ENCODE data around the gene ADAMTSL5. TPM values are rescaled to one million over a fixed set of nuclear protein-coding genes. Genes with fewer than 3 reads are reported as not detected.

Gene ADAMTSL5
- total RNA-seq, 1 donor from 2014 or later, result 6.6 TPM

DNA sequence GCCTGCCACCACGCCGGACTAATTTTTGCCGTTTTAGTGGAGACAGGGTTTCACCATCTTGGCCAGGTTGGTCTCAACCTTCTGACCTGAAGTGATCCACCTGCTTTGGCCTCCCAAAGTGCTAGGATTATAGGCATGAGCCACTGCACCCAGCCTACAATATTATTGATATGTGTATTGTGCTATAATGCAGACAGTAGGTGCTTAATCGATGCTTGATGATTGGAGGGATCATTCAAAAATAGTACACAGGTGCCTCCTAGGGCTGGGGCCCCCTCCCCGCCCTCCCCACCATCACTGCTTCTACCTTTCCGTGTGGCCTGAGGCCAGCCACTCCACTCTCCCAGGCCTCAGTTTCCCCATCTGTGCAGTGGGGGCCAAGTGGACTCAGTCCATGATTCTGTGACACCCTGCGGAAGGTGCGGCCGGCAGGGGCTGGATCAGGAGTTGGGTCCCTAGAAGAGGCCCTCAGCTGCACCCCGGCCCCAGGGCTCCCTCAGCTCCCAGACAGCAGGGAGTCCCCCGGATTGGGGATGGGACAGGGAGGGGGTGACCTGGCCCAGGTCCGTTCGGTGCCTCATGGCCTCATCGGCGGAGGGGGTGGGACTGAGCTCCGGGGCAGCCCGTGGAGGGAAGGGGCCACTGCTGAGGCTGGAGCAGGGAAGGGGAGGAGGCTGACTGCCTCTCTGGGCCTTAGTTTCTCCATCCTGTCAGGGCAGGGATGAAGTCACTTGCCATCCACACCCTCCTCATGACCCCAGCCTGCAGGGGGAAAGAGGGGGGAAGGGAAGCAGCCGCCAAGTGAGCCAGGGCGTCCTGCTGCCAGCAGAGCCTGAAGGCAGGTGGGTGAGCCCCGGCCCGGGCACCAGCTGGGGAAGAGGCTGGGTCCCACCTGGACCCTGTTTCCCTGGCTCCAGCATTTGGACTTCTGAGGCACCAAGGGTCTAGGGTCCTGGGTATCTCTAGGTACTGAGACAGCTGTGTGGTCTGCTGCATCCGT, 1.2 kb downstream of the ADAMTSL5 start:
- H3K4me1 Mint-ChIP-seq, result peaks cover 7% of the 10 kb centered on the region
- H3K4me3 Mint-ChIP-seq, result peak overlapping the region; percentile 71
- H3K9me3 Mint-ChIP-seq, result peaks cover 5% of the 10 kb centered on the region
- H3K36me3 Mint-ChIP-seq (ENCODE audit: low read depth), result peaks cover 2% of the 10 kb centered on the region
- no peak overlapping the region for H3K27ac Mint-ChIP-seq
- DNase-seq, result no peak
- peaks cover 18% of the 10 kb centered on the region for H3K27me3 Mint-ChIP-seq
- intact Hi-C loops (cut with micrococcal nuclease), result loop anchor here (5.0 kb wide), 2 partner anchors 34 to 64 kb away; partner anchors contain the start of gene C19orf25

DNA sequence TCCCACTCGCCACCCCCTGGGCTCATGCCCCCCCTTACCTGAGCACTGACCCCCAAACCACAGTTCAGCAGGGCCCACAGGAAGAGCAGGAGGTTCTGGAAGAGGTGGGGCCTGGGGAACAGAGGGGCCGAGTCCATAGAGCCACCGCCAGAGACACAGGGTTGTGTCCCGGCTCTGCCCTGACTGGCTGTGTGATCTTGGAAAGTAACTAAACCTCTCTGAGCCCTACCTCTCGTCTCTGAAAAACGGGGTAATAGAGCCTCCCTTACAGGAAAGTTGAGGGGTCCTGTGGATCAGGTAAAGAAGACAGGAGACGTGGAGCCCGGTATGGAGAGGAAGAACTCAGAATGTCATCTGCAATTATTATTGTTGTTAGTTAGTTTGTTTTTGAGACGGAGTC, 2.0 kb downstream of the ADAMTSL5 start:
- Mint-ChIP-seq H3K27me3 (peaks cover 16% of the 10 kb centered on the region), H3K4me3 (no peak overlapping the region), H3K9me3 (peaks cover 5% of the 10 kb centered on the region), H3K4me1 (peaks cover 7% of the 10 kb centered on the region), H3K27ac (no peak overlapping the region), H3K36me3 (ENCODE audit: low read depth) (peaks cover 2% of the 10 kb centered on the region)
- intact Hi-C loops (cut with micrococcal nuclease), result loop anchor here (5.0 kb wide), 2 partner anchors 34 to 64 kb away; partner anchors contain the start of gene C19orf25
- DNase-seq, result no peak

DNA sequence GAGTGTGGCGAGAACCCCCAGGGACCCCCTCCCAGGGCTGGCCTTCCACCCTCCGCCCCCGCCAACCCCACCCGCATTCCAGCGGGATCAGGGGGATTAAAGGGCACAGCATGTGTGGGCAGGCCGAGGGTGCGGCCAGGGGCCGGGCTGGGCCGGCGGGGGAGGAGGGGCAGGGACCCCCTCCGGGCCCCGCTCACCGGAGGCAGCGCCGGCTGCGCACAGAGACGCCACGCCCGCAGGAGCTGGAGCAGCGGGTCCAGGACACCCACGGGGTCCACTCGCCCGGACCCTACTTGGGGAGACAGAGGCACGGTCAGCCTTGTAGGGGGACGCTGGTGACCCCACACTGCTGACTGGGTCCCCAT, 2.4 kb downstream of the ADAMTSL5 start:
- H3K36me3 Mint-ChIP-seq (ENCODE audit: low read depth), result peaks cover 2% of the 10 kb centered on the region
- H3K4me3 Mint-ChIP-seq, result no peak overlapping the region
- no peak overlapping the region for H3K27ac Mint-ChIP-seq
- H3K4me1 Mint-ChIP-seq, result peaks cover 7% of the 10 kb centered on the region
- H3K27me3 Mint-ChIP-seq, result peaks cover 20% of the 10 kb centered on the region
- H3K9me3 Mint-ChIP-seq, result peaks cover 5% of the 10 kb centered on the region
- DNase-seq, result no peak
- intact Hi-C loops (cut with micrococcal nuclease), result loop anchor here (5.0 kb wide), 2 partner anchors 33 to 63 kb away; partner anchors contain the start of gene C19orf25

DNA sequence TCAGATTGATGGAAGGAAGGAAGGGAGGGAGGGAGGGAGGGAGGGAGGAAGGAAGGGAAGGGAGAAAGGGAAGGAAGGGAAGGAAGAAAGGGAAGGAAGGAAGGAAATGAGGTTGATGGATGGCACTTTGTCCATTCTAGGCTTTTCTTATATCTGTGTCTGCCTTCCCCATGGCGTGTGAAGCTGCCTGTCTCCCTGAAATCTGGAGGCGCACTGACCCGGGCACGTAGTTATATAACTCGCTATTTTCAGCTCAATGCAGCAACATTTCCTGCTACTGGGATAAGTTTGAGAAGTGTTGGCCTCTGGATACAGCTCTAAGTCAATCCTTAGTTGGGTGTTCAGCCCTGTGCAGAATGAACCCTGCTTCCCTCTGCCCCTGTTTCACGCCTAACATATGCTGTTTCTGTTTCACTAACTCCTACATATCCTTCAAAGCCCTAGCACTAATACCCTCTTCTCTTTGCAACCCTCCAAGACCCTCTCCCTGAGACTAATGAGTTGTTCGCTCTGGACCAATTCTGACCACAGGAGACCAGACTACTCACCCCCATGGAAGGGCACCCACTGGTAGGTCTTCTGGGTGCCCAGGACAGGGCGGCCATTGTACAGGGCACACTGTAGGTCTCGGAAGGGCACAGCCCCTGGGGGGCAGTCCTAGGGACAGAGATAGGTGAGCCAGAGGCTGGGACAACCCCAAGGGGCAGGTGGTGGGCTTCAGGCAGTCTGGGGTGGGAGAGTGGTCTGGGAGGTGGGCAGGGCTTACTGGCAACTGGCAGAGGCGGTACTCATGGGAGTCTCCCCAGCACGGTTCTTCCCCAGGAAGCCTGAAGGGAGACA, 3.0 kb downstream of the ADAMTSL5 start:
- no peak for DNase-seq
- intact Hi-C loops (cut with micrococcal nuclease), result loop anchor here (2.0 to 5.0 kb wide), 3 partner anchors 19 to 63 kb away; partner anchors contain the start of genes C19orf25, PCSK4 and REEP6
- H3K27me3 Mint-ChIP-seq, result peaks cover 21% of the 10 kb centered on the region
- H3K4me1 Mint-ChIP-seq, result peaks cover 7% of the 10 kb centered on the region
- no peak overlapping the region for H3K27ac Mint-ChIP-seq
- H3K36me3 Mint-ChIP-seq (ENCODE audit: low read depth), result peaks cover 2% of the 10 kb centered on the region
- no peak overlapping the region for H3K4me3 Mint-ChIP-seq
- H3K9me3 Mint-ChIP-seq, result peaks cover 5% of the 10 kb centered on the region

DNA sequence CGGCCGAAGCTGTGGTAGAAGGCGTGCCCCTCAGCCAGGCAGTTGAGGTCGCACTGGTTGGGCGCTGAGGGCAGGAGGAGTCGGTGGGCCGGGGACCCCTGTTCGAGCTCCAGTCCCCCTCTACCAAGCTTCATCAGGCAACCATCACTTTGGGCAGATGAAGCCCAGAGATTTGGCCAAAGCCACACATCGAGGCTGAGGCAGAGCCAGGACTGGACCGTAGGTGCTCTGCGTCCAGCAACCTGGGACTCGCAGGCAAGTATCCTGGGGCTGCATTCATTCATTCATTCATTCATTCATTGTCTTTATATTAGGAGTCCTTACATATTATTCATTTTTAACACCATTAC, 4.3 kb downstream of the ADAMTSL5 start:
- intact Hi-C loops (cut with micrococcal nuclease), result loop anchor here (2.0 kb wide), 1 partner anchor 18 kb away; the partner anchor contains the start of genes PCSK4 and REEP6
- DNase-seq, result no peak
- Mint-ChIP-seq H3K27ac (no peak overlapping the region), H3K4me3 (peak overlapping the region; percentile 37), H3K36me3 (ENCODE audit: low read depth) (peaks cover 2% of the 10 kb centered on the region), H3K4me1 (peaks cover 7% of the 10 kb centered on the region), H3K9me3 (peaks cover 5% of the 10 kb centered on the region), H3K27me3 (peaks cover 22% of the 10 kb centered on the region)

DNA sequence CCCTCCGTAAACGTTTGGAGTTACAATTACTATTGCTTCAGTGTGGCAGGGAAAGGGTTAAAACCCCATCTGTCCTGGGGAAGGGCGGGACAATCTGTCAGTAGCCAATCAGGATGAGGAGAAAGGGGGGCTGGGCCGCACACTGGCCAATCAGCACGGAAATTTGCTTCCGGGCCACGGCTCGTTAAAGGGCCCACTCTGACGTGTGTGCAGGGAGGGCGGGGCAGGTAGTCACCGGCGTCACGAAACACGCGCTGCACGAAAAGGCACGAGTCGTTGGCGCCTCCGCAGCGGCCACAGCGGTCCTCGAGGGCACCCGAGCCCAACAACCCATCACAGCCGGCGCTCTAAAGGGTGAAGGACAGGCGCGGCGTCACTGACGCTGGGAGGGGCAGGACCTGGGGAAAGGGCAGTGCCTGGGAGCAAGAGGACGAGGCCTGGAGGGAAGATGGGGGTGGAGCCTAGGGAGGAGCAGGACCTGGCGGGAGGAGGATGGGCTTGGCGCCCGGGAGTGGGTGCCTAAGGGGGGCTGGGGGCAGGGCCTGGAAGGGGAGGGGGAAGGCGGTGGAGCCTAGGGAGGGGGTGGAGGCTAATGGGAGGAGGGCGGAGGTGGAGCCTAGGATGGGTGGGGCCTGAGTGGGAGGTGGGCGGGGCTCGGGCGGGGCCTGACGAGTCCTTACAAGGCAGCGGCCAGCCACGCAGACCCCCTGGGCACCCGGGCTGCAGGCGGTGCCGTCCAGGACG, 4.9 kb downstream of the ADAMTSL5 start:
- Mint-ChIP-seq H3K27ac (peak overlapping the region; percentile 88), H3K4me1 (peaks cover 7% of the 10 kb centered on the region), H3K36me3 (ENCODE audit: low read depth) (peaks cover 2% of the 10 kb centered on the region), H3K9me3 (peaks cover 5% of the 10 kb centered on the region), H3K27me3 (peaks cover 22% of the 10 kb centered on the region), H3K4me3 (peak overlapping the region; percentile 87)
- intact Hi-C loops (cut with micrococcal nuclease), result loop anchor here (2.0 kb wide), 1 partner anchor 17 kb away; the partner anchor contains the start of genes PCSK4 and REEP6
- DNase-seq, result peak; percentile 95

DNA sequence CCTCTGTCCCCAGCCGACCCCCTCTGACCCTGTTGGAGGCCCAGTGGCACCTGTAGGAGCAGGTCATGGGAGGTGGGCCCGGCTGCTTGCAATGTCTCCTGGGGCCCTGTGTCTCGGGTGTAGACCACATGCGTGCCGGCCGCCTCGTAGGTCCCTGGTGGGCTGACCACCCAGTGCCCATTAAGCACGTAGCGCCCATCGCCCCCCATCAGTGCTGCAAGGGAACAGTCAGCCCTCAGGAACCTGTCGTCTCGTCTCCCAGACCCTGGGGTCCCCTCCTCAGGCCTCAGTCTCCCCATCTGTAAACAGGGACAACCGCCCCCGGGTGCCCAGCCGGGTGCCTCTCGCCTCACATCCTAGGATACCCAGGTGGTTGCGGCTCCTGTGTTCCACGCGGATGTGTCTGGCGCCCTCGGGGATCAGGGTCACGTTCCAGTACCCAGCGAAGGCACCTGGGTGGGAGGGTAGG, 5.6 kb downstream of the ADAMTSL5 start:
- intact Hi-C loops (cut with micrococcal nuclease), result no loop called here
- H3K36me3 Mint-ChIP-seq (ENCODE audit: low read depth), result peaks cover 2% of the 10 kb centered on the region
- DNase-seq, result no peak
- H3K27ac Mint-ChIP-seq, result no peak overlapping the region
- H3K9me3 Mint-ChIP-seq, result peaks cover 5% of the 10 kb centered on the region
- no peak overlapping the region for H3K4me3 Mint-ChIP-seq
- H3K4me1 Mint-ChIP-seq, result peaks cover 8% of the 10 kb centered on the region
- H3K27me3 Mint-ChIP-seq, result peaks cover 25% of the 10 kb centered on the region

DNA sequence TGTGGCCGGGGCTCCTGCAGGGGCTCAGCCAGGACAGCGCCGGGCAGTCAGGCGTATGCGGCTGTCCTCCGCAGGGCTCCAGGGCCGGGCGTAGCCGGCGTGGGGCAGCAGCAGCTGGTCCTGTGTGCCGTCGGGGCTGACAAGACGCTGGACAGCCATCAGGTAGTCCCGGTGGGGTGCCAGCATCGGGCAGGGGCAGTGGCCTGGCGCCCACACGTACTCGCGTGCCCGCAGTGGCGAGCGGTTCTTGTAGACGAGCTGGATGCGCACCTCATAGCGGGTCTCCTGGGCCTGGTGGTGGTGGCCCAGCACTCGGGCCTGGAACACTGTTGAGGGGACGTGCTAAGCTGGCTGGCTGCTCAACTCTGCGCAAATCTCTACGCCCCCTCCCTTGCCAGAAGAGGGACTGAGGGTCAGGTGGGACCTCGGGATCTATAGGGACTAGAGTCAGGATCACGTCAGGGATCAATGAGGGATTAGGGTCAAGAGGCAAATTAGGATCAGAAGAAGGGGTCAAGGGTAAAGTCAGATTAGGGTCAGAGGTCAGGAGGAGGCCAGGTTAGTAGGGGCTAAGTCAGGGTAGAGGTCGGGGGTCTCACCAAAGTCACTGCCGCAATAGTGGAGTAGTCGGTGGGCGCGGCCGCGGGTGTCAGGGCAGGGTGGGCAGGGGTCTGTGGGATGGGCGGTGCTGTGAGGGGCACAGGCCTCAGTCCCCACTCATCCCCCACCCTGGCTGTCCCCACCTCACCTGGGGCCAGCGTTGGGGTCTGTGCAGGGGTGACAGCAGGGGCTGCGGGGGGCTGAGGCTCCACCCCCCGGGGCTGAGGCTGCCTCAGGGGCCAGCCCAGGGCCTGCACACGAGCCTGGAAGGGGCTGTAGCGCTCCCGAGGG, 6.6 kb downstream of the ADAMTSL5 start:
- H3K27me3 Mint-ChIP-seq, result peaks cover 24% of the 10 kb centered on the region
- no peak overlapping the region for H3K4me3 Mint-ChIP-seq
- intact Hi-C loops (cut with micrococcal nuclease), result no loop called here
- H3K9me3 Mint-ChIP-seq, result peaks cover 5% of the 10 kb centered on the region
- no peak overlapping the region for H3K27ac Mint-ChIP-seq
- H3K36me3 Mint-ChIP-seq (ENCODE audit: low read depth), result peaks cover 2% of the 10 kb centered on the region
- peaks cover 8% of the 10 kb centered on the region for H3K4me1 Mint-ChIP-seq
- DNase-seq, result no peak

DNA sequence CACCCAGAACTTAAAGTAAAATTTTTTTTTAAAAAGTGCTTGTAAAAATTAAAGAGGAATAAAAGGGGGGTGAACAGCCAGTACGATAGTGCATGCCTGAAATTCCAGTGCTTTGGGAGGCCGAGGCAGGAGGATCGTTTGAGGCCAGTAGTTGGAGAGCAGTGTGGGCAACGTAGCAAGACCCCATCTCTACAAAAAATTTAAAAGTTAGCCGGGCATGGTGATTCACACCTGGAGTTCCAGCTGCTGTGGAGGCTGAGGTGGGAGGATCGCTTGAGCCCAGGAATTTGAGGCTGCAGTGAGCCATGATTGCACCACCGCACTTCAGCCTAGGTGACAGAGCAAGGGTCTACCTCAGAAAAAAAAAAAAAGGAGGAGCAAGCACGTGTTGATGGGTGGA, 7.8 kb downstream of the ADAMTSL5 start:
- Mint-ChIP-seq H3K27ac (no peak overlapping the region), H3K9me3 (peaks cover 5% of the 10 kb centered on the region), H3K36me3 (ENCODE audit: low read depth) (peaks cover 2% of the 10 kb centered on the region), H3K4me3 (no peak overlapping the region), H3K4me1 (peaks cover 7% of the 10 kb centered on the region), H3K27me3 (peaks cover 20% of the 10 kb centered on the region)
- intact Hi-C loops (cut with micrococcal nuclease), result no loop called here
- no peak for DNase-seq

DNA sequence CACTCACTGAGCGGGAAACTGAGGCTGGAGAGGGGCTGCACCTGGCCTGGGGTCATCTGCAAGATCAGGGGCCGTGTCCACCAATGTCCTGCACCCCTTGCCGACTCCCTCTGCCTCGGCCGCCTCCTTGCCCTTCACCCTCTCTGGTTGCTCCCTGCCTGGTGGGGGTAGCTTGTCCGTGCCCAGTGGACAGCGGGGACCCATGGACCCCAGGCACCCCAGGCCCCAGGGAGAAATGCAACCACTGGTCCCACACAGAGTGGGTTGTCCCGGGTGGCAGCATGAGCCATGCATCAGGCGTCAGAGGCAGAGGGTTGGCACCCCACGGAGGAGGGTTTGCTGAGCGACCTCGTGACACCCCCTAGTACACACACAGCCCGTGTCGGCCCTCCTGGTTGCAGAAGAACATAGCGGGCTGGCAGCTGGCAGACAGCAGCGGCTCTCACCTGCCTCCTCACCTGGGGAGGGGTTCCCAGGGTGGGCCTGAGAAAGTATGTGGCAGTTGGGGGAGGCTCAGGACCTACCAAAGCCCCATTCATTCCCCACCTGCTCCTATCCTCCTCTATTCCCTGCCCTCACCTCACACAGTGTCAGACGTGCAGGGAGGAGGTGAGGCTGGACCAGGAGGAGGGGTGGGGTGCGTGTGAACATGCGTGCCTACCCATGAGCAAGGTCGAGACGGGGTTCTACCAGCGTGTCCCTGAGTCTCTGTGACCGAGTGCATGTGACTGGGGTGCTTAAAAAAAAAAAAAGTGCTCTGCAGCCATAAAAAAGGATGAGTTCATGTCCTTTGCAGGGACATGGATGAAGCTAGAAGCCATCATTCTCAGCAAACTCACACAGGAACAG, 8.7 kb downstream of the ADAMTSL5 start:
- peaks cover 17% of the 10 kb centered on the region for H3K27me3 Mint-ChIP-seq
- intact Hi-C loops (cut with micrococcal nuclease), result no loop called here
- no peak for DNase-seq
- no peak overlapping the region for H3K27ac Mint-ChIP-seq
- H3K9me3 Mint-ChIP-seq, result peaks cover 5% of the 10 kb centered on the region
- no peak overlapping the region for H3K4me3 Mint-ChIP-seq
- H3K36me3 Mint-ChIP-seq (ENCODE audit: low read depth), result no peaks in the 10 kb centered on the region
- H3K4me1 Mint-ChIP-seq, result peaks cover 6% of the 10 kb centered on the region

DNA sequence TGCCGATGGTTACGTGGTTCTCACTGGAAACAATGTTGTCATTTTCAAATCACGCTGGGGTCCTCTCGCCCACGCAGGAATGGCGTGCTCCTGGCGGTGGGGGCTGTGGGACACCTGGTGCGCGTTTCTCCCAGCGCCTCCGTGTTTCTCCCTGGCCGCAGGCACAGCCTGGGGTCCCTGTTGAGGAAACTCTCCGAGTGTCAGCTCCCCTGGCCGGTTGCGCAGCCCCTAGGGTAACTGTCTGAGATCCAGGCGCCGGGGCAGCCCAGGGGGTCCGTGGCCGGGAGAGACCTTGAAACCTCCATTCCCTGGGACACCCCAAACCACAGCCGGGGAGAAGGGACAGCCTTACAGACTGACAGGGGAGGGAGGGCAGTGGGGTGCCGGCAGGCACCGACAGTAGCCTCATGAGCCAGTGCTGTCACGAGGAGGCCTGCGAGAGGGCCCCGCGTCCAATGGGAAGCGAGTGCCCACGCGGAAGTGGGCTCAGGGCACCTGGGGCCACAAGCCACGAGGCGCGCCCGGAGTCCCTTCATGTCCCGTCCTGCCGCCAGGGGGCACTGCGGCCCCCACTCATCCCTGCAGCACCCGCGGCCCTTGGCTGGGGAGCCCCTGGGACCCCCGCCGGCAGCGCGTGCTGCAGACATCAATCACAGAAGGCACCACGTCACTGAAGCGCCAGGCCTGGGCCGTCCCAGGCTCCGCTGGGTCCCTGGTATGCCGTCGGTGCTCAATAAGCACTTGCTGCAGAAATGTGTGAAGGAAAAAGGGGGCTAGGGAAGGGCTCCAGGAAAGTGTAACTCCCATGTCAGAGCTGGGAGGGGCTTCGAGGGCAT, 9.5 kb downstream of the ADAMTSL5 start:
- H3K27ac Mint-ChIP-seq, result no peak overlapping the region
- intact Hi-C loops (cut with micrococcal nuclease), result no loop called here
- peaks cover 5% of the 10 kb centered on the region for H3K9me3 Mint-ChIP-seq
- H3K36me3 Mint-ChIP-seq (ENCODE audit: low read depth), result no peaks in the 10 kb centered on the region
- DNase-seq, result peak; percentile 90
- peaks cover 13% of the 10 kb centered on the region for H3K27me3 Mint-ChIP-seq
- H3K4me3 Mint-ChIP-seq, result no peak overlapping the region
- H3K4me1 Mint-ChIP-seq, result peaks cover 6% of the 10 kb centered on the region

Measured in activated CD4-positive, alpha-beta T cell treated with anti-CD3 and anti-CD28 coated beads, Interleukin-2, amount 10 ng/mL, durations not matched to agents 24 days and 14 days (primary cell).